Brain microvascular endothelial cell (primary cell): ENCODE data around the gene PTPRU.

ENCODE experiments used
- DNase-seq: peaks from one replicate; pipeline ENCODE4 v3.0.0-alpha.2; 2020
- H3K27ac ChIP-seq: fragments of 250-450 bp; sonication (Bioruptor Pico); 2 replicates; pipeline ENCODE4 v1.5.1; 2020; ENCODE audit warnings: mild to moderate bottlenecking, moderate library complexity
- H3K27me3 ChIP-seq: fragments of 250-450 bp; sonication (Bioruptor Pico); replicated peaks from 2 replicates; pipeline ENCODE4 v1.5.1; 2020; ENCODE audit warnings: mild to moderate bottlenecking
- H3K36me3 ChIP-seq: fragments of 250-450 bp; sonication (Bioruptor Pico); replicated peaks from 2 replicates; pipeline ENCODE4 v1.5.1; 2020; ENCODE audit warnings: mild to moderate bottlenecking
- H3K4me3 ChIP-seq: 2 replicates; pipeline ENCODE4 v1.5.1; 2011; ENCODE audit warnings: low read depth, mild to moderate bottlenecking, control low read depth, low read length, moderate library complexity
- CTCF ChIP-seq: IDR thresholded peaks from 2 replicates; pipeline ENCODE4 v1.5.1; 2011; ENCODE audit warnings: low read depth, mild to moderate bottlenecking, moderate library complexity, low read length, control low read depth, inconsistent platforms; ENCODE audit errors: missing control alignments
- in situ Hi-C: cut with HindIII; loops from 2 replicates; pipeline ENCODE4 v1.10.0; 2017; ENCODE audit warnings: low sequenced_read_pairs, low pct_ligation_motif_present

Gene PTPRU

GRCh38 chr1:29280409-29281131, 44.2 kb downstream of the PTPRU start:
- no peaks in the 10 kb centered on the region for H3K36me3 ChIP-seq
- no peak overlapping the region for H3K27ac ChIP-seq
- no peak for TF ChIP-seq CTCF

GRCh38 chr1:29281571-29281970, 45.2 kb downstream of the PTPRU start:
- in situ Hi-C loops = no loop called here
- H3K27ac ChIP-seq = no peak overlapping the region
- H3K4me3 ChIP-seq = no peak overlapping the region
- TF ChIP-seq CTCF = no peak
- H3K36me3 ChIP-seq = no peaks in the 10 kb centered on the region
- DNase-seq = no peak
- H3K27me3 ChIP-seq = no peaks in the 10 kb centered on the region

More at GRCh38 chr1:29280409-29281131, 44.2 kb downstream of the PTPRU start:
- in situ Hi-C loops = no loop called here
- no peaks in the 10 kb centered on the region for H3K27me3 ChIP-seq
- H3K4me3 ChIP-seq = no peak overlapping the region
- DNase-seq = peak; percentile 16

- no peak for TF ChIP-seq CTCF
- DNase-seq = no peak
- in situ Hi-C loops = no loop called here
- Histone ChIP-seq H3K36me3 (no peaks in the 10 kb centered on the region), H3K27ac (no peak overlapping the region), H3K4me3 (no peak overlapping the region), H3K27me3 (no peaks in the 10 kb centered on the region)
Measured at GRCh38 chr1:29282135-29282923, 46.0 kb downstream of the PTPRU start.

GRCh38 chr1:29282924-29283803, 46.8 kb downstream of the PTPRU start:
- DNase-seq = peak; percentile 49
- Histone ChIP-seq H3K4me3 (no peak overlapping the region), H3K36me3 (no peaks in the 10 kb centered on the region), H3K27me3 (no peaks in the 10 kb centered on the region), H3K27ac (no peak overlapping the region)
- no peak for TF ChIP-seq CTCF
- in situ Hi-C loops = no loop called here

- H3K4me3 ChIP-seq = no peak overlapping the region
- TF ChIP-seq CTCF = no peak
- in situ Hi-C loops = no loop called here
- DNase-seq = no peak
- no peak overlapping the region for H3K27ac ChIP-seq
- no peaks in the 10 kb centered on the region for H3K27me3 ChIP-seq
- no peaks in the 10 kb centered on the region for H3K36me3 ChIP-seq
Measured at GRCh38 chr1:29283804-29284195, 47.5 kb downstream of the PTPRU start.
